HG03439 (cell line): ENCODE data around the gene BCL11A.

Experiments used
- ATAC-seq: cut with Tn5 transposase; IDR thresholded peaks from one replicate; pipeline ENCODE4 v1.9.1; 2021; ENCODE audit warnings: mild to moderate bottlenecking, moderate library complexity; ENCODE audit not compliant: unreplicated experiment

Gene BCL11A

DNA sequence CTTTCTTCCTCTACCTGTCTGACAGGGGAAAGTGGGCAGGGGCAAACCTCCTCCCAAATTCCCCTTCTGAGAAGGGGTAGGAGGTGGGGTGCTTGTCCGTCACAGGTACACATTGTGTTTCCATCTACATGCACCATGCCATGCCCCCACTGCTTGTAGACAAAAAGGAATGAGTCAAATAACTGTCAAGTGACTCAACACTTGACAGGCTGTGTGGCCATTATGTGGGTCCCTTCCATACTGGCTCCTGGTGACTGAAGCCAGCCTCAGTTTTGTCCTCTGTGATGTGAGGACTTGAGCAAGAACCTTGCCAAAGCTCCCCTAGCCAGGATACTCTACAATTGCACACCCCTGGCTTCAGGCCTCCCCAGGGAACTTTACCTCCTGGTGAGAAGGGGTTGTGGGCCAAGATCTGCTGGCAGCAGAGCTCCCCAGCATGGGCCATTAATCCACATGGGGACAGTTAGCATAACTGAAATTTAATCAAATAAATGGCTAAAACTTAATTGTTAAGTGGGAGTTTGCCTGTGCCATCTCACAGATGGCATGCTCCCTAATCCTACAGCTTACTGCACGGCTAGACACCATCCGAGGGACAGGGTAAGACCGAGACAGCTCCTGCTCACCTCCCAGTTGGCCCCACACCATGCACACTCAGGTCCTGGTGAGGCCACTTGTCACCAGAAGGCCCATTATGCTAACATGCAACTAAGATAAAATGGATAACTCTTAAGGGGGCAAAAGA is 140.2 kb downstream of the BCL11A start:
- no peak for ATAC-seq

DNA sequence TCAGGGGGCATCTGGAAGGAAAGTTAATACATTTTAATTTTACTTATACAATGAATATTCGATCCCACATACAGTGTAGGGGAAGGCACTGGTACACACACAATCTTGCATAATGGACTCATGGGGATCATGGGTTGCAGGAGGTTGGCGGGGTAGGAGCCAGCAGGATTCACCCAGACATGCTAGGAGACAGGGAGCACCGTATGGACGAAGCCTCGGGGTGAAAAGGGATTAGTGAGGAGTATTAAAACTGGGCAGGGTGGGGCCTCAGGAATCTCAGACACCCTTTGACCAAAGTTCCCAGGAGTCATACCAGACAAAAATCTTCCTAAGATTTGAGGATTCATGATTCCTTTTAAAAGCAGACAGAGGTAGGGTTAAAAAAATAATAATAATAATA is 140.8 kb downstream of the BCL11A start:
- ATAC-seq: no peak

DNA sequence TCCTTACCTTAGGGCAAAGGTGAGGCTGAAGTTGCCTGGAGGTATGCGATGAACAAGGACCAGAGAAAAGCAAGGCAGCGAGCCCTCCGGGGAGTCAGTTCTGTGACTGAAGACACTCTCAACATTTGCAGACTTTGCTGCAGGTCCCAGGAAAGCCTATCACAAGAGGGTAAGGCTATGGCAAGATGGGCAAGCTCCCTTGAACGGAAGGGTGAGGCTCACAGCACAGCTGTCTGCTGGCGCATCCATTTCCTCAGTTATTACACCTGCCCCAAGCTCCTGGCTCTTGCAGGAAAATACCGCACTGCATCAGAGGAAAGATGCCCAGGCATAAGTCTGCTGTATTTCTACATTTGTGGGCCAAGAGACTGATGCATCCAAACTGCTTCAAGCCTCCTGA is 141.4 kb downstream of the BCL11A start:
- ATAC-seq: no peak

DNA sequence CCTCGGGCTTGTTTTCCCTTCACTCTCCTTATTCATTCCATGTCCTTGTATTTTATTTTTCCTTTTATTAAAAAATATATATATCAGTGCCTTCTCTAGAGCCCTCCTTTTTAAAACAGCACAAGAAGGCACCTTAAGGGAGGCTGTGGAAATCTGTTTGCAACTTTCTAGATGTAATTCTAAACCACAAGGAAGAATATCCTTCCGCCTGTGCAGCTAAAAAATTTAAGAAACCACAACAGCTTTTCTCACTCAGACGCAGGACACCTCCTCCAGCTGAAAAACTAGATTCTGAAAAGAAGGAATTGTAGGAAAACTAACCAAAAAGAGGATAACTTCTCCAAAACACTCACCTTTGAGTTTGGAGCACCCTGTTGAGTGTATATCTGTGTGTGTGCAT is 142.2 kb downstream of the BCL11A start:
- no peak for ATAC-seq

DNA sequence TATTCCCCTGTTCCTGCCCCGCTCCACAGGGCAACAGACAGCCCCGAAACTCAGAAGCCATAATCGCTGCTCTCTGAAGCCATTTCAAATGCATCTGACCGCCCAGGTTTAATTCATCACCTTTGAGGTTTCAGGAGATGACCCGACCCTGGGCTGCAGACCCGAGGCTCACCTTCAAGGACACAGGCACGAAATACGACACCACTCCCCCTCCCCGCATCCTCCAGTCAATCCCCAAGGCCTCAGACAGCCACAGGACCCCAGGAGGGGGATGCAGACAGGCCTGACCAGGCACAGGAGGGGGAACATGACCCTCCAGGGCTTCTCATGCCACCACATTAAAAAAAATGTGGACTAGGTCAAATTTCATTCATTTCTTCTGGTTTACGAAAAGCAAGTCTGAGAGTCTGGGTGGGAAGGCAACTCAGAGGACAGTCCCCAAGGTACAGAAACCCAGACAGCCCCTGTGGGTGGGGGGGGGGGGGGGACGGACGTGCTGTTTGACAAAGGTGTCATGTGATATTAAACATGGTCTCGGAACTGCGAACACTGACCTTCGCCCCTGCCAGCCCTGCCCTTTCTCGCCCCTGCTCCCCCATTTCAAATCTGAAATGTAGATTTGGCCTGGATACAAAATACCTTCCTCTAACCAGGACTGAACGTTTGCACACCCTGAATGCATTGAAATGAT is 142.9 kb downstream of the BCL11A start:
- no peak for ATAC-seq

DNA sequence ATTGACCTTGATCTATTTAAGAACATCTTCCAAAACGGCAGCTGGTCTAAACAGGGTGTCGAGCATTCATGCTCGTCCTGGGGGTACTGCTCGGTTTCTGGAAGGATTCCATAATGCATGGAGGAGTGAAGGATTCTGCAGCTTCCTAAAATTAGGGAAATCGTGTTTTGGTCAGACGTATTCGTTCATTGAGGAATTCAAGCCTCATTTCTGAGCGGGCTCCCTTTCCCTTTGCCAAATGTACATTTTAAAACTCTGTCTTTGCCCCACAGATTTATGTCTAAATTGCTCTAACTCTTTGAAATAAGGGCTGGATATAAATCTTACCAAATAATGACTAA is 144.0 kb downstream of the BCL11A start:
- ATAC-seq: no peak

DNA sequence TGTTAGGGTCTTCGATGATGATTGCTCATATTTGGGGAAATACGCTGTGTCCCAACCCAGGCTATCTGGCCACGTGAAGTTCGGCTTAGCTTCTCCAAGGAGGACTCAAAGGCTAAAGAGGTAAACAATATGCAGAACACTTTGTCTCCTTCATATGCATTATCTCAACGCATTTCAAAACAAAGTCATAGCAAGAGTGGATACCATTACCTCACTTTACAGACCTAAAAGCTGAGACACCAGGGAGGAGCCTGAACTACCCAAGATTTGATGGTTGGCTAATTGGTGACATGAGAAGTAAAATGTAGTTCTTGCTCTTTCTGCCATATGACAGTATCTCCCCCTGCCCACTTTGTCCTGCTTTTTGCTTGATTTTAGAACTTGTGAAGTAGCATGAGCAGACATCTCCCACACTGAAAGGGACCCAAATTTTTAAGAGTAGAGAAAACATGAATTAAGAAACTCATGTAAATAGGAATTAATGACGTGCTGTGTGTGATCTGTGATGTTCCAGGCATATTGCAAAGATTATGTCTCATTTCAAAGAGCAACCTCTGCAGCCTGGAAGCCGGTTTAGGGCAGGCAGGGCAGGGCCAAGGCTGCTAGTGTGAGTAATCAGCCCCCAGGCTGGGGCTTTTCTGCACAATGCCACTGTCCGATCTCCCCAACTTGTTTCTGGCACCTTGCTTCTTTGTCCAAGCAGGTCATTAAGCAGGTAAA is 144.5 kb downstream of the BCL11A start:
- no peak for ATAC-seq

DNA sequence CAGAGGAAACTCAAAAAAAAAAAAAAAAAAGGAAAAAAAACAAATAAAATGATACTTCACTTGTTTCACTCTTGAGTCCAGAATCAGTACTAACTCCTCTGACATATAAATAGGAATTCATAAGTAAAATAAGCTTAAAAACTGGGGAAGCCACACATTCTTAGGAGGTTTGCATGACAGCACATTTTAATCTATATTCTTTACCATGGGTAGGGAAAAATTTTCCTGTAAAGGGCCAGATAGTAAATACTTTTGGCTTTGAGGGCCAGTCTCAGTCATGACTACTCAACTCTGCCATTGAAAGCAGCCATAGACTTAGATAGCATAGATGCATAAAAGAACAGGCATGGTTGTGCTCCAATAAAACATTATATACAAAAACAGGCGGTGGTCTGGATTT is 145.2 kb downstream of the BCL11A start:
- no peak for ATAC-seq

DNA sequence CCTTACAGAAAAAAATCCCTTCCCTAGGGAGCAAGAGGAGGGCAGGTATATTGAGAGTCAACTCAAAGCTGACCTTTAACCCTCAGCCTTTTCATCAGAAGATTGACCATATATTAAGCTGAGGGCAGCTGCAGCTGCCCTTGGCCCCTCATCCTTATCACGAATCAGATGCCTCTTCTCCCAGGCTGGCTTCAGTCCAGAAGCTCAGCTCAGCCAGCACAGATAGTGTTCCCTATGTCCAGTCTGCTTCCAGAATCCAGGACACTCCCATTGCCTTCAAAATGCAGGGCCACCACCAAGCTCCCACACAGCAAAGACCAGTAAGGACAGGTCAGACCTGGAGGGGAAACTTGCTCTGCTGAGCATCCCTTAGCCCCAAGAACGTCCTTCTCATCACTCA is 146.1 kb downstream of the BCL11A start:
- no peak for ATAC-seq

DNA sequence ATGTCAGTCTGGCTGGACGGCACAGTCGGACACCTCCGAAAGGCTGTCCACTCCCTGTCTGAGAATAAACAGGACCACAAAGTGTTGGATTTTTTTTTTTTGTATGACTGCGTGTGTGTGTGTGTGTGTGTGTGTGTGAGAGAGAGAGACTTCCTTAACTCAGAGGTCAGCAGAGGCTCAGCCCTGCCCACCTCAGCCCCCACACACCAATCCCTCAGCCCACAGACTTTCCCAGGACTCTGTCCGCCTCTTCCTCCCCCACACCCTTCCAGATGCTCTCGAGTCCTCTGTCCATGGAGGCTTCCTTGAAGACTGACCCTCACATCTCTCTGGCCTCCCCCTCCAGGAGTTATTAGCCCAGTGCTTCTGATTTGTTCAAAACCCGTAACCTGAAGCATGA is 147.3 kb downstream of the BCL11A start:
- no peak for ATAC-seq

DNA sequence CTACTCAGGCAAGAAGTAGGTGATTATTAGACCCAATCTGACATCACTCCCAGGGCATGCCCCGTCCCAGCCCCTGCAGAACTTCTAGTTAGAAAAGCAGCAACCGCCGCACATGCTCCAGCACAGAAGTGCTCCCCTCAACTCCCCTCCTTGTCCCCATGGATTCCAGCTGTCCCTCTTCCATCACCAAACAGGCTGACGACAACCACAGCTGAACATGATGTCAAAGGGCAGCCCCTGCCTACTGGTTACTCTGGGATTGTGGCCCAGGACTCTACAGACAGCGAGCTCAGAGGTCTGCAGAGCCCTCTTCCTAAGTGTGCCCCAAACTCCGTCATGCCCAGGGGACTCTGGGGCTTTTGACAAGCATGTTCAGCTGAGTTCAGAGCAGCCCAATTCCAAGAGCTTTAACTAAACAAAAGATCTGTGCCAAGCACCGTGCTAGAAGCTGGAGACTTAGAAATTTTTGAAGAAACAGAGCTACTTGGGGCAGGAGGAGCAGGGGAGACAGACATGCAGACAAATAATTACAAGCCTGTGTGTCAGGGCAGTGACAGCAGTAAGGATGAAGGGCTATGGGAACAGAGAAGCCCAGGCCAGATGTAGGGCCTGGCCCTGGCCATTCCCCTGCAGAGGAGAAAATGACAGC is 148.1 kb downstream of the BCL11A start:
- ATAC-seq: no peak
